KBM-7 (cell line): ENCODE results near the gene CDC42SE2.
"Not testable (repeated sequence)": the region's sequence is repeated elsewhere in the genome, so short reads cannot be mapped to it uniquely, and the experiment has no call there.

ENCODE experiments used
- DNase-seq: peaks from one replicate; pipeline ENCODE4 v3.0.0-alpha.2; 2015
- in situ Hi-C: fragments of 300-500 bp; cut with MboI; formaldehyde crosslinking; loops from 2 replicates; pipeline ENCODE4 v1.14.3; 2020; ENCODE audit warnings: low sequenced_read_pairs, low pct_unique_long_range_greater_than_20kb, mixed read lengths

CDC42SE2 gene

GRCh38 chr5:131272724-131273123, 8.9 kb downstream of the CDC42SE2 start:
- DNase-seq = no peak
- in situ Hi-C loops = no loop called here

DNA sequence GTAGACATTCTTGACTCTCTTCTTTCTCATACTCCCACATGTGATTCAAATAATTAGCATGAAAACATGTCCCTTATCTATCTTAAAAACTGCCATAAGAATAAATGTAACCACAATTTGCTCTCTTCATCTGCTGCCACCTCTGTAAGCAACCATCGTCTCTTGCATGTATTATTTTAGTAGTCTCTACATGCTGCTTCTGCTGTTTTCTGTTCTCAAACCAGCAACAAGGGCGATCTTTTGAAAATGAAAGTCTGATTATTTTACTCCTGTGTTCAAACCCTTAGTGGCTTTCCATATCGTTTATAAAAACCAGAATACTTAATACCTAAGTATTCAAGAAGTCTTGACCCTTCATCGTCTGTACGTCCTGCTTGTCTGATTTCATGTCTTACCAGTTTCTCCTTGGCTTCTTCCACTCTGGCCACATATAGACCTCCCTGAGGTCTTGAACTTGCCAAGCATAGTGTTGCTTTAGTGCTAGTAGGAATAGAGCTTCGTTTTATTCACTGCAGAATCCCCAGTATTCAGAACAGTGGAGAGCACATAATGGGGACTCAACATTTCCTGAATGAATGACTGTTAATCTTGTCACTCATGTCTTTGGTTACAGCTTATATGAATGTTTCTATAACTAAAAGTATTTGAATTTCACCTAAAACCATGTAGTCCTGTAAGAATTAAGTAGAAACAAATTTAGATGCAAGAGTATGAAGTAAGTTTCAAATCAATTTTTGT, 10.6 kb downstream of the CDC42SE2 start:
- in situ Hi-C loops = no loop called here
- no peak for DNase-seq

GRCh38 chr5:131276072-131276471, 12.2 kb downstream of the CDC42SE2 start:
- DNase-seq = no peak
- in situ Hi-C loops = no loop called here

- no peak for DNase-seq
- in situ Hi-C loops = no loop called here
These were observed 13.6 kb downstream of the CDC42SE2 start for GRCh38 chr5:131277447-131277846.

DNA sequence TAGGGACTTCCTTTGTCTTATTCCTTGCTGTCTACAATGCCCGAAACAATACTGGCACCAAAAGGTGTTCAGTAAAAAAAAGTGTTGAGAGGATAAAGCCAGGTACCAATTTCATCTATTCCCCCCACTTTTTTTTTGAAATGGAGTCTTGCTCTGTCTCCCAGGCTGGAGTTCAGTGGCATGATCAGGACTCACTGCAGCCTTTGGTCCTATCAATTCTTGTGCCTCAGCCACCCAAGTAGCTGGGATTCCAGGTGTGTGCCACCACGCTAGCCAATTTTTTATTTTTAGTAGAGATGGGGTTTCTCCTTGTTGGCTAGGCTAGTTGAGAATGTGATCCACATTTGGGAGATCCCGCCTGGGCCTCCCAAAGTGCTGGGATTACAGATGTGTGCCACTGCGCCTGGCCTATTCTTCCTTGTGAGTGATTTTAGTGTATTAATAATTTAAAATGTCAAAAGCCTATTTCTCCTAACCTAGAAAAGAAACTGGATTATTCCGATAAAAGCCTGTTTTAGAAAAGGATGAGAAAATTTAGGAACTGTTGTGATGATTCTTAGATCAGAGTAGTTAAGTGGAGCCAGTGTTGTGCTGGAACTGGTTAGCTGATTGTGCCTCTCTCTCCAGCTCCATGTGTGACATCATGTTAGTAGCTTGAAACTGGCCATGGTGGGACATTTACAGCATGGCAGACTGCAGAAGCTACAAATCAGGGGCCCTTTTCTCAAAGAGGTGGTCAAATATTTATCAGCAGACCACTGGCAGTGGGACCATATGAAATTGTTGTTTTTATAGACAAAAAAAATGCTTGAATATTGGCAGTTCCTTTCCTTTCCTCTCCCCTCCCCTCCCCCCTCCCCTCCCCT, 14.3 kb downstream of the CDC42SE2 start:
- no peak for DNase-seq
- in situ Hi-C loops = no loop called here

- in situ Hi-C loops, DNase-seq: not testable (repeated sequence)
These were observed 14.9 kb downstream of the CDC42SE2 start for GRCh38 chr5:131278741-131279124.

- DNase-seq = no peak
- in situ Hi-C loops = no loop called here
These were observed 15.4 kb downstream of the CDC42SE2 start for GRCh38 chr5:131279204-131279603.

DNA sequence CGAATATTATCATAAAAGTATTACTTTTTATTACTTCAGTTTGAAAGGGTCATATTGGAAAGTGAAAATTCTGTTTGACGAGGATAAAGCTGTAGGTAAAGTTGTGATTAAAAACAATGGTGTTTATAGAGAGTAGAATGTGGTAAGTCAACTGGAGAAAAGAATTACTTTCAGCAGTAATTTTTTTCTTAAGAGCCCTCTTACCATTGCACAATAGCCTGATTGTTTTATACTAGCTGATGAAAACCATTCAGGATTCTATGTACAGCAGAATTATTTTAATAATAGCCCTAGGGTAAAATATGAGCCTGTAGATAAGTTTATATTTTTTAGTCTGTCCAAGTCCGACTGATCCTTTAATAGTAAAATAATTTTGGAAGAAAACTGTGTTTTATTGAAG, 16.6 kb downstream of the CDC42SE2 start:
- no peak for DNase-seq
- in situ Hi-C loops = no loop called here

GRCh38 chr5:131281133-131281867, 17.4 kb downstream of the CDC42SE2 start:
- DNase-seq = no peak
- in situ Hi-C loops = no loop called here

- DNase-seq = no peak
- in situ Hi-C loops = no loop called here
These were observed 18.0 kb downstream of the CDC42SE2 start for GRCh38 chr5:131281868-131282234.

DNA sequence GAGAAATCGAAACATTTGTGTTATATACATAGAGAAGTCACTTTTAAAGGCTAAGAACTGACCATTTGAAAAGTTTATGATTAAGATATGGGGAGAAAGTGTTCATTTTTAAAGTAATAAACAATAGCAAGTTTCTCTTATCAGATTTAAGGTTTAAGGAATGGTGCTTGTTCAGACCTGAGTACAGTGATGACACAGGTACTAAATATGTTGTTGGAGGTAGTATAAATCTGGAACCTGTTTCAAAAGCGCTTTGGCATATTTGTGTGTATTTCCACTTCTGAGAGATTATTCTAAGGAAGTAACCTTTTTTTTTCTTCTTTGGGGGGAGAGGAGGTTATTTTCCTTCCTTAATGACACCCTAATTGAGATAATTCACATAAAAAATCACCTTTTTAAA, 18.4 kb downstream of the CDC42SE2 start:
- in situ Hi-C loops = no loop called here
- no peak for DNase-seq

DNA sequence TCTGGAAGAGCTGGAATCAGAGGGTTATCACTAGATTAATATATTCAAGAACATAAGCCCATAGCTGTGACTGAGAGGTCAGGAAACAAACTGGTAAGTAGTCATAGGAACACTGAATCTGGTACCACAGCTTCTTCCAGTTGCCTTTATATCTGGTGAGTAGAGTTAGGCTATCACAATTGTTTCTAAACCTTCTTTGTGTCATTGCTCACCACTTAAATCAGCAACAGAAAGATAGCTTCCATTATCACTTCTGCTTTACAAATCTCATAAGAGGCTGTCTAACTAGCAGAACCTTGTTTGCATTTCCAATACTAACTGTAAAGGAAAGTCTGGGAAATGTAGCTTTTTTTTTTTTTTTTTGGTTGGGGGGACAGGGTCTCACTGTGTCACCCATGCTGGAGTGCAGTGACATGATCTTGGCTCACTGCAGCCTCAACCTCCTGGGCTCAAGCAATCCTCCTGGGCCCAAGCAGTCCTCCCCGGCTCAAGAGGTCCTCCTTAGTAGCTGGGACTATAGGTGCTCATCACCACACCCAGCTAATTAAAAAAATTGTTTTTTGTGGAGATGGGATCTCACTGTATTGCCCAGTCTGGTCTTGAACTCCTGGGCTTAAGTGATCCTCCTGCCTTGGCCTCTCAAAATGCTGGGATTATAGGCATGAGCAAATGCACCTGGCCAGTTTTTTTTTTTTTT, 22.0 kb downstream of the CDC42SE2 start:
- DNase-seq = no peak
- in situ Hi-C loops = no loop called here

GRCh38 chr5:131286400-131286715, 22.5 kb downstream of the CDC42SE2 start:
- in situ Hi-C loops = no loop called here
- no peak for DNase-seq

DNA sequence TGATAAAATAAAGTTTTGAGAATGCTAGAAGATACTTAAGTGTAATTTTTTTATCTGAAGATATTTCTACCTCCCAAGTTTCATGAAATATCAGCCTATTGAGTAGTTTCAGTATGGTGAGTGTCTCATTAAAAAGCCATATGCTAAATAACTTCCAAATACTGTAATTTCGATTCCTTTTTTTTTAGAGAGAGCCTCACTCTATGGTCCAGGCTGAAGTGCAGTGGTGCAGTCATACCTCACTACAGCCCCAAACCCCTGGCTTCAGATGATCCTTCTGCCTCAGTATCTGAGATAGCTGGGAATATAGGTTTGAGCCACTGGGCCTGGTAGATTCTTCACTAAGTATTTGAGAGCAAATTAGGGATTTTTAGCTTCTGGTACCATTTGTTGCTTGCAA, 24.5 kb downstream of the CDC42SE2 start:
- in situ Hi-C loops = no loop called here
- no peak for DNase-seq

DNA sequence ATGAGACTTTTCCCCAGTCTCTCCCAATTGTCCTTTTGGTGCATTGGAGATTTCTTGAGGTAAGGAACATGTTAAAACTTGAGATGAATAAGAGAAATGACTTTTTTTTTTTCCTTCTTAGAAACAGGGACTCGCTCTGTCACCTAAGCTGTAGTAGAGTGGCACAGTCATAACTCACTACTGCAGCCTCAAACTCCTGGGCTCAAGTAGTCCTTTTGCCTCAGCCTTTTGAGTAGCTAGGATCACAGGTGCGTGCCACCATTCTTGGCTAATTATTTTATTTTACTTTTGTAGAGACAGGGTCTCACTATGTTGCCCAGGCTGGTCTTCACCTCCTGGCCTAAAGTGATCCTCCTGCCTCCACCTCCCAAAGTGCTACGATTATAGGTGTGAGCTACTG, 25.9 kb downstream of the CDC42SE2 start:
- no peak for DNase-seq
- in situ Hi-C loops = no loop called here

DNA sequence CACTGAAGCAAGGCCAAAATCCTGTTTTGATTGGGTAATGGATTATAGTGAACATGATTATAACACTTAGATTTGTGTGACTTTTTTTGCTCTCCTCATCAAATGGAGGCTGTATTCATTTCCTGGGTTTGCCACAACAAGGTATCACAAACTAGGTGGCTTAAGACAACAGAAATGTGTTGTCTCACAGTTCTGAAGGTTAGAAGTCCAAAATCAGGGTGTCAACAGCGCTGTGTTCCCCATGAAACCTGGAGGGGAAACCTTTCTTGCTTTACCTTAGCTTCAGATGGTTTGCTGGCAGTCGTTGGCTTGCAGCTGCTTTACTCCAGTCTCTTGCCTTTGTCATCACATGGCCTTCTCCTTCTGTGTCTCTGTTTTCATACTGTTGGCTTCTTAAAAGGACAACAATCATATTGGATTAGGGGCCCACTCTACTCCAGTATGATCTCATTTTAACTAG, 32.4 kb downstream of the CDC42SE2 start:
- in situ Hi-C loops = no loop called here
- DNase-seq = no peak

- no peak for DNase-seq
- in situ Hi-C loops = no loop called here
These were observed 34.0 kb downstream of the CDC42SE2 start for GRCh38 chr5:131297886-131298285.

- DNase-seq = no peak
- in situ Hi-C loops = no loop called here
These were observed 35.6 kb downstream of the CDC42SE2 start for GRCh38 chr5:131299465-131299864.

DNA sequence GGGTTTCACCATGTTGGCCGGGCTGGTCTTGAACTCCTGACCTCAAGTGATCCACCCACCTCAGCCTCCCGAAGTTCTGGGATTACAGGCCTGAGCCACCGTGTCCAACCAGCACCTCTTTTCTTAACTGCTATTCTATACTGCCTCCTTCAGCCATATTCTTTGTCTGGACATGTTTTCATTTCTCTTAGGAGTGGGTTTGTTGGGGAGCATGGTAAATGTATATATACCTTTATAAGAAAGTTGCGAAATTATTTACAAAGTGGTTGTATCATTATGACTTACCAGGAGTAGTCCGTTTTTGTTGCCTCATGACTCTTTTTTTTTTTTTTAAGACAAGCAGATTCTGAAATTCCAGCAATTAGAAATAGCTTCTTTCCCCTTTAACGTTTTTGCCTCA, 38.7 kb downstream of the CDC42SE2 start:
- DNase-seq = no peak
- in situ Hi-C loops = no loop called here
